Measurements from ENCODE around the gene HSD17B14.

DNA sequence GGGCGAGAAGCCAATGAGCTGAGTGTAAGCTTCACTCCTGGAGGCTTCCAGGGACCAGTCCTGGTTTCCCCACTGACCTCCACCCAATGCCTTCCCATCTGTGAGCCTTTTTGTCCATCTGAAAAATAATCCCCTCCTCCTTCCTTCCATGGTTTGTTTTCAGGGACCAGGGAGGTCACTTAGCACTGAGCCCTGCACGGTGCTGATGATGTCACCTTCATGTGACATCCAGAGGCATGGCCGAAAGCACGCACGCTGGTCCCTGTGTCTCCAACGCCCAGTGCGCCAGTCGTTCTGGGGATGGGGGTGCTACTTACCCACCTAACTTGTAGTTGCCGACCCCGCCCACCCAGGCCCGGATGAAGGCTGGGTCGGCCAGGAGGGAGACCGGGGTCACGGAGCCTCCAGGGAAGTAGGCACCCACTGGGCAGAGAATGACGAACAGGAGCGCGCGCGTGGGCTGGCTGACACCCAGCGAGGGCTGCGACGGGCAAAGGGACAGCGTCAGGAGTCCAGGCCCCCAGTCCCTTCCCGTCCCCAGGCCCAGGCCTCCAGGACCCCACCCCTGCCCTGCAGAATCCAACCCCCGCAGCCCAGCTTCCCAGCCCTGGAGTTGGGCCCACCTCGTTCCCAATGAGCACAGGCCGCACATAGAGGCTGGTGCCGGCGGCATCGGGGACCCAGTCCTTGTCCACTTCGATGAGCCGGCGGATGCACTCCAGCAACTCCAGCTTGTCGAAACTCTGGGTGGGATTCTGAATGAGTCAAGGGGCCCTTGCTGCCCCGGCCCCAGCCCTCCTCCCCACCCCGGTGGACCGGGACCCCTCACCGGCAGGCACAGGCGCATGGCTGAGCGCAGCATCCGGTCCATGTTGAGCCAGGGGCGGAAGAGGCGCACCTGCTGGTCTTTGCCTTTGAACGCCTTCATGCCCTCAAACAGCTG lies 36.7 kb downstream of the HSD17B14 start:
- TF ChIP-seq, protein P1, sequence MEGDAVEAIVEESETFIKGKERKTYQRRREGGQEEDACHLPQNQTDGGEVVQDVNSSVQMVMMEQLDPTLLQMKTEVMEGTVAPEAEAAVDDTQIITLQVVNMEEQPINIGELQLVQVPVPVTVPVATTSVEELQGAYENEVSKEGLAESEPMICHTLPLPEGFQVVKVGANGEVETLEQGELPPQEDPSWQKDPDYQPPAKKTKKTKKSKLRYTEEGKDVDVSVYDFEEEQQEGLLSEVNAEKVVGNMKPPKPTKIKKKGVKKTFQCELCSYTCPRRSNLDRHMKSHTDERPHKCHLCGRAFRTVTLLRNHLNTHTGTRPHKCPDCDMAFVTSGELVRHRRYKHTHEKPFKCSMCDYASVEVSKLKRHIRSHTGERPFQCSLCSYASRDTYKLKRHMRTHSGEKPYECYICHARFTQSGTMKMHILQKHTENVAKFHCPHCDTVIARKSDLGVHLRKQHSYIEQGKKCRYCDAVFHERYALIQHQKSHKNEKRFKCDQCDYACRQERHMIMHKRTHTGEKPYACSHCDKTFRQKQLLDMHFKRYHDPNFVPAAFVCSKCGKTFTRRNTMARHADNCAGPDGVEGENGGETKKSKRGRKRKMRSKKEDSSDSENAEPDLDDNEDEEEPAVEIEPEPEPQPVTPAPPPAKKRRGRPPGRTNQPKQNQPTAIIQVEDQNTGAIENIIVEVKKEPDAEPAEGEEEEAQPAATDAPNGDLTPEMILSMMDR (CRISPR knock-in tag; IDR thresholded peaks at IDR 0.05) = no peak
- no peak for TF ChIP-seq POLR2A (IDR thresholded peaks at IDR 0.05; ENCODE audit: insufficient read depth in 1 of 2, low read depth in 2 of 2, low read length in 2 of 2)

Measured in HepG2 (cell line).